Adrenal gland (tissue), 12 donors: ENCODE measurements around the gene FBL. TPM values are rescaled to one million over a fixed set of nuclear protein-coding genes. Genes with fewer than 3 reads are reported as not detected.

Source experiments
- DNase-seq, 7 donors: peaks; one replicate each; pipeline ENCODE4 v3.0.0-alpha.2; 2019 to 2020
- H3K27ac ChIP-seq, 5 donors: fragments of 200-600 bp; sonication (generic) in 4 of 5; 1 replicate in 3 of 5; 2 replicates in 2 of 5; pipeline versions ENCODE4 v1.5.1 to v1.8.0; 2016 to 2020; ENCODE audit warnings: mild to moderate bottlenecking in 1 of 5
- H3K27me3 ChIP-seq: fragments of 200-600 bp; 2 replicates; pipeline ENCODE4 v1.8.0; 2021
- H3K36me3 ChIP-seq, 2 donors: fragments of 200-600 bp; replicated peaks in 1 of 2; 1 replicate in 1 of 2; 2 replicates in 1 of 2; pipeline versions ENCODE4 v1.5.1 to v1.8.0; 2018 to 2022
- H3K4me1 ChIP-seq, 2 donors: fragments of 200-600 bp; replicated peaks in 1 of 2; 1 replicate in 1 of 2; 2 replicates in 1 of 2; pipeline versions ENCODE4 v1.5.1 to v1.8.0; 2018 to 2021
- H3K4me3 ChIP-seq, 4 donors: fragments of 200-600 bp; sonication (generic) in 3 of 4; one replicate each; pipeline ENCODE4 v1.5.1; 2016 to 2018
- H3K9me3 ChIP-seq, 3 donors: fragments of 200-600 bp; sonication (generic) in 1 of 3; replicated peaks in 1 of 3; 1 replicate in 2 of 3; 2 replicates in 1 of 3; pipeline versions ENCODE4 v1.5.1 to v1.8.0; 2016 to 2021
- CTCF ChIP-seq, 6 experiments: fragments of 450-650 bp in 4 of 6; fragments of 200-600 bp in 2 of 6; sonication (generic) in 1 of 6; IDR thresholded peaks; 1 replicate in 5 of 6; 2 replicates in 1 of 6; pipeline versions ENCODE4 v1.5.1 to v1.8.0; 2016 to 2021; ENCODE audit warnings: antibody characterized with exemption in 6 of 6, mild to moderate bottlenecking in 2 of 6, moderate library complexity in 1 of 6
- POLR2A ChIP-seq, 2 donors: fragments of 450-650 bp; IDR thresholded peaks; one replicate each; pipeline ENCODE4 v1.6.1; 2017; ENCODE audit warnings: antibody characterized with exemption in 2 of 2, mild to moderate bottlenecking in 2 of 2, moderate library complexity in 1 of 2
- WGBS, 4 donors: extraction: QIAGEN DNeasy Blood & Tissue Kit in 2 of 4; methylation state at CpG; one replicate each; pipeline versions ENCODE4 v1.1.5 to v1.1.7; 2013 to 2017; 5-methylcytosine and 5-hydroxymethylcytosine counted together
- intact Hi-C, 2 donors: fragments of 100-400 bp; cut with DNase I; formaldehyde crosslinking; loops; one replicate each; pipeline versions ENCODE4 v1.14.1 to v1.15.0; 2022 to 2023
- polyA plus RNA-seq, 3 donors: library from polyadenylated mRNA; stranded (reverse); fragments of 200-250 nt in 2 of 3; fragments of 350-450 nt in 1 of 3; fragmentation: Illumina TruSeq in 1 of 3; extraction: RNeasy Lipid Tissue Mini Kit (QIAGEN cat#74804) in 1 of 3; gene quantifications; one replicate each; pipeline ENCODE4 v1.2.3, GENCODE V29; 2013 to 2014
- total RNA-seq, 9 donors: library from RNA; depleted of rRNA in 4 of 9; stranded (reverse); fragments of >200 nt in 4 of 9; fragments of 120-200 nt in 1 of 9; fragmentation: NEBNext Ultra II Directional in 1 of 9; extraction: Animal tissue kit (Norgen Biotek cat#: 25700) in 1 of 9; gene quantifications; one replicate each; pipeline versions ENCODE4 v1.1.0 to v1.2.4, GENCODE V29; 2013 to 2023
- donor health status: healthy with polysubstance abuse.
- donor health status: Bipolar disorder and iron deficiency.
- donor health status: DM: yes; HTN: yes; CAD: no.
- donor health status: DM: no; HTN: no; CAD: no.
- donor health status: DM: no; HTN: no; CAD: no.
- donor health status: DM: yes; HTN: yes; CAD: no.

Gene FBL
- total and polyA plus RNA-seq, 12 donors: 52.4 to 228 (median 114) TPM

DNA sequence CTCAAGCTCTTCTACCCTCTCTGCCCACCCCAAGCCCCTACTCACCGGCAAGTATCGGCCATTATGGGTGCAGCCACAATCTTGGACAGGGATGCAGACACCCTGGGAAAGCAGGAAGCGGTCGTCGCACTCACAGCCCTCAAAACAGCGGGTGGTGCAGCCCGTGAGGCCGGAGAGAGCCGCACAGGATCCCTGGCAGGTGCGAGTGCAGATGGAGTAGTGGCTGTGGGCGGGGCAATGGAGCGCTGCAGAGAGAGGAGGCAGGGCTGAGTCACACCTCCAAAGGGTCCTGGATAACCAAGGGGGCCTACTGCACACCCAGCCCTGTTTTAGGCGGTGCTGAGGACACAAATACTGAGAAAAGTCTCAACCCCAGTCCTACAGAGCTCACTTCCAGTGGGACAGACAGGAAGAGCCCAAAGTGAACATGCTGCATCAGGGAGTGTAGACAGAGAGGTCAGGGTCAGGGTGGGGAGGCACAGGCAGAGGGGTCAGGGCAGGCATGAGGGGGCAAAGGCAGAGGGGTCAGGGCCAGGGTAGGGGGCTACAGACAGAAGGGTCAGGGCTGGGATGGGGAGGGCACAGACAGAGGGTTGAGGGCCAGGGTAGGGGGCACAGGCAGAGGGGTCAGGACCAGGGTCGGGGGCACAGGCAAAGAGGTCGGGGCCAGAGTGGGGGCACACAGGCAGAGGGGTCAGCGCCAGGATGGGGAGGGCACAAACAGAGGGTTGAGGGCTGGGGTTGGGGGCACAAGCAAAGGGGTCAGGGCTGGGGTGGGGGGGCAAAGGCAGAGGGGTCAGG, 24.2 kb upstream of the FBL start:
- H3K36me3 ChIP-seq: no peaks in the 10 kb centered on the region
- TF ChIP-seq POLR2A (IDR thresholded peaks at IDR 0.05): no peak
- TF ChIP-seq CTCF (IDR thresholded peaks at IDR 0.05): no peak
- intact Hi-C loops: no loop called here
- no peaks in the 10 kb centered on the region for H3K4me1 ChIP-seq
- no peak for DNase-seq
- no peaks in the 10 kb centered on the region for H3K27me3 ChIP-seq
- no peak overlapping the region for H3K4me3 ChIP-seq
- no peak overlapping the region for H3K27ac ChIP-seq
- WGBS, 4 donors: 59 to 67% (median 62%) methylated on average over 11 to 16 of the region's 16 CpGs
- H3K9me3 ChIP-seq: no peaks in the 10 kb centered on the region

DNA sequence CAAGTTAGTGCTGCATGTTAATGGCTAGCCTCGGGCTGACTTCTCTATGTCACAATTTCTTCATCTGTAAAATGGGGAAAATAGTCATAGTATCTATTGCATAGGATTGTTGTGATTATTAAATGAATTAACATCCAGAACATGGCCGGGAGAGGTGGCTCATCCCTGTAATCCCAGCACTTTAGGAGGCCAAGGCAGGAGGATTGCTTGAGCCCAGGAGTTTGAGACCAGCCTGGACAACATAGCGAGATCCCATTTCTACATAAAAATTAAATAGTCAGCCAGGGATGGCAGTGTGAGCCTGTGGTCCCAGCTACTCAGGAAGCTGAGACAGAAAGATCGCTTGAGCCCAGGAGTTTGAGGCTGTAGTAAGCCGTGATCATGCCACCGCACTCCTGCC, 21.8 kb upstream of the FBL start:
- Histone ChIP-seq H3K4me3 (no peak overlapping the region), H3K27me3 (no peaks in the 10 kb centered on the region), H3K36me3 (no peaks in the 10 kb centered on the region), H3K4me1 (no peaks in the 10 kb centered on the region), H3K27ac (no peak overlapping the region), H3K9me3 (no peaks in the 10 kb centered on the region)
- TF ChIP-seq CTCF (IDR thresholded peaks at IDR 0.05) (no peak), POLR2A (IDR thresholded peaks at IDR 0.05) (no peak)
- intact Hi-C loops: no loop called here
- WGBS, 4 donors: 90 to 97% (median 95%) methylated on average over 6 of the region's 6 CpGs
- DNase-seq: no peak

GRCh38 chr19:39867133-39867532, 21.0 kb upstream of the FBL start:
- no peak overlapping the region for H3K4me3 ChIP-seq
- DNase-seq: no peak

DNA sequence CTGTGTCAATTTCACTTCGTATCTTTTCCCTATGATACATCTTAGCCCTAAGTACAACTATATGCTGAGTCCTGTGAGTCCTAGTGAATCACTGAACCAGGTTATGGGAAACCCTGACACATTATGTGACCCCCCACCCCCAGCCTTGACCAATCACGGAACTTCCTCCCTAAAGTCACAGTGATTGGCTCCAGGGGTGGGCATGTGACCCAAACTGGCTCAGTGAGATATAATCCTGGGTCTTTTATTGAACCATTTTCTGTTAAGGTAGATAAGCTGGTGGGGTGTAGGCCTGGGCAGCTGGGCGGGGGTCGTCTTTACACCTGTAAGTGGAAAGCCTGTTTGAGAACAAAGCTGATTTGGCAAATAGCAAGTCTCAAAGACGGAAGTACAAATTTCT, 19.8 kb upstream of the FBL start:
- Histone ChIP-seq H3K27me3 (no peaks in the 10 kb centered on the region), H3K9me3 (no peaks in the 10 kb centered on the region), H3K4me1 (no peaks in the 10 kb centered on the region), H3K27ac (no peak overlapping the region), H3K4me3 (no peak overlapping the region), H3K36me3 (no peaks in the 10 kb centered on the region)
- WGBS, 4 donors: 64 to 90% (median 81%) methylated on average over 5 of the region's 5 CpGs
- intact Hi-C loops: no loop called here
- TF ChIP-seq CTCF (IDR thresholded peaks at IDR 0.05) (no peak), POLR2A (IDR thresholded peaks at IDR 0.05) (no peak)
- no peak for DNase-seq

More at GRCh38 chr19:39867133-39867532, 21.0 kb upstream of the FBL start:
- WGBS, 4 donors: 83 to 97% (median 90%) methylated on average over 2 of the region's 2 CpGs
- Histone ChIP-seq H3K4me1 (no peaks in the 10 kb centered on the region), H3K9me3 (no peaks in the 10 kb centered on the region), H3K36me3 (no peaks in the 10 kb centered on the region), H3K27ac (no peak overlapping the region), H3K27me3 (no peaks in the 10 kb centered on the region)
- intact Hi-C loops: no loop called here
- TF ChIP-seq CTCF (IDR thresholded peaks at IDR 0.05) (no peak), POLR2A (IDR thresholded peaks at IDR 0.05) (no peak)
